ENCODE measurements around the gene C17orf67. TPM values are rescaled to one million over a fixed set of nuclear protein-coding genes. Genes with fewer than 3 reads are reported as not detected.

C17orf67 gene
- total and polyA plus RNA-seq, 10 of the 15 experiments (the other 5 are each of a cell fraction or from before 2014, with no cell fraction given) = 0.24 to 3.3 (median 0.89) TPM

DNA sequence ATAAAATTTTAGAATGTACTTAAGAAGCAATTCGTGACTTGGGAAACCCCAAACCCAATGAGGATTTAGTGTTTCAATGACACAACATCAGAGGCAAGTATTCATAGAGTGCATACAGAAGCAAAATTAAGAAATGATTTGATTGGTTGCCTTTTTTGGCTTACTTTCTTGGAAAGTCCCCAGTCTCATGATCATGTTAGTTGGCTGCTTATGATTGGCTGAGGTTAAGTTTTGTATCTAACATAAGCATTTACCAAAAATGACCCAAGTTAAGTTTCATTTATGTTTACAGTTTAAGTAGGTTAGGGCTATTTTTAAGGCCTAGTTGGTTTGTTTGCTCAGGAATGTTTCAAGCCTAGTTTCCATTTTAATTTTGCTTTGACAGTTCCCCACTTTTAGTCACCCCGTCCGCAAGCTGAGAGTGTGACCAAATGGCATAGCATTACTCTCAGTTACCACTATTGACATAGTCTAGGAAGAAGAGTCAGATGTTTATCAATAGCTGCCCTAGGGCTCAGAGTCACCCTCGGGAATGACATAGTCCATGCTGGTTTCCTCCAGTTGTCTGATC lies 36.4 kb upstream of the C17orf67 start (continued):
- TF ChIP-seq CREB1 (IDR thresholded peaks at IDR 0.05; ENCODE audit: low read depth) (no peak), NR2C1 (IDR thresholded peaks at IDR 0.05) (no peak), TCF7 (IDR thresholded peaks at IDR 0.05; ENCODE audit: borderline replicate concordance) (no peak), ZSCAN29 (IDR thresholded peaks at IDR 0.05) (no peak), NFXL1 (IDR thresholded peaks at IDR 0.05; ENCODE audit: borderline replicate concordance) (no peak), WRNIP1 (IDR thresholded peaks at IDR 0.05; ENCODE audit: borderline replicate concordance, low read depth, low read length) (no peak), RUNX3 (IDR thresholded peaks at IDR 0.05; ENCODE audit: low read length) (peak; percentile 66), FOS (IDR thresholded peaks at IDR 0.05; ENCODE audit: borderline replicate concordance, extremely low read depth, insufficient read length) (no peak), SUZ12 (IDR thresholded peaks at IDR 0.05; ENCODE audit: unreplicated experiment) (no peak), SIX5 (IDR thresholded peaks at IDR 0.05; ENCODE audit: low read depth, low read length, severe bottlenecking) (no peak)
- TF ChIP-seq, protein P1, sequence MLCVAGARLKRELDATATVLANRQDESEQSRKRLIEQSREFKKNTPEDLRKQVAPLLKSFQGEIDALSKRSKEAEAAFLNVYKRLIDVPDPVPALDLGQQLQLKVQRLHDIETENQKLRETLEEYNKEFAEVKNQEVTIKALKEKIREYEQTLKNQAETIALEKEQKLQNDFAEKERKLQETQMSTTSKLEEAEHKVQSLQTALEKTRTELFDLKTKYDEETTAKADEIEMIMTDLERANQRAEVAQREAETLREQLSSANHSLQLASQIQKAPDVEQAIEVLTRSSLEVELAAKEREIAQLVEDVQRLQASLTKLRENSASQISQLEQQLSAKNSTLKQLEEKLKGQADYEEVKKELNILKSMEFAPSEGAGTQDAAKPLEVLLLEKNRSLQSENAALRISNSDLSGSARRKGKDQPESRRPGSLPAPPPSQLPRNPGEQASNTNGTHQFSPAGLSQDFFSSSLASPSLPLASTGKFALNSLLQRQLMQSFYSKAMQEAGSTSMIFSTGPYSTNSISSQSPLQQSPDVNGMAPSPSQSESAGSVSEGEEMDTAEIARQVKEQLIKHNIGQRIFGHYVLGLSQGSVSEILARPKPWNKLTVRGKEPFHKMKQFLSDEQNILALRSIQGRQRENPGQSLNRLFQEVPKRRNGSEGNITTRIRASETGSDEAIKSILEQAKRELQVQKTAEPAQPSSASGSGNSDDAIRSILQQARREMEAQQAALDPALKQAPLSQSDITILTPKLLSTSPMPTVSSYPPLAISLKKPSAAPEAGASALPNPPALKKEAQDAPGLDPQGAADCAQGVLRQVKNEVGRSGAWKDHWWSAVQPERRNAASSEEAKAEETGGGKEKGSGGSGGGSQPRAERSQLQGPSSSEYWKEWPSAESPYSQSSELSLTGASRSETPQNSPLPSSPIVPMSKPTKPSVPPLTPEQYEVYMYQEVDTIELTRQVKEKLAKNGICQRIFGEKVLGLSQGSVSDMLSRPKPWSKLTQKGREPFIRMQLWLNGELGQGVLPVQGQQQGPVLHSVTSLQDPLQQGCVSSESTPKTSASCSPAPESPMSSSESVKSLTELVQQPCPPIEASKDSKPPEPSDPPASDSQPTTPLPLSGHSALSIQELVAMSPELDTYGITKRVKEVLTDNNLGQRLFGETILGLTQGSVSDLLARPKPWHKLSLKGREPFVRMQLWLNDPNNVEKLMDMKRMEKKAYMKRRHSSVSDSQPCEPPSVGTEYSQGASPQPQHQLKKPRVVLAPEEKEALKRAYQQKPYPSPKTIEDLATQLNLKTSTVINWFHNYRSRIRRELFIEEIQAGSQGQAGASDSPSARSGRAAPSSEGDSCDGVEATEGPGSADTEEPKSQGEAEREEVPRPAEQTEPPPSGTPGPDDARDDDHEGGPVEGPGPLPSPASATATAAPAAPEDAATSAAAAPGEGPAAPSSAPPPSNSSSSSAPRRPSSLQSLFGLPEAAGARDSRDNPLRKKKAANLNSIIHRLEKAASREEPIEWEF (IDR thresholded peaks at IDR 0.05; ENCODE audit: insufficient replicate concordance, low read depth, low read length) = no peak
- TF ChIP-seq, protein P2, sequence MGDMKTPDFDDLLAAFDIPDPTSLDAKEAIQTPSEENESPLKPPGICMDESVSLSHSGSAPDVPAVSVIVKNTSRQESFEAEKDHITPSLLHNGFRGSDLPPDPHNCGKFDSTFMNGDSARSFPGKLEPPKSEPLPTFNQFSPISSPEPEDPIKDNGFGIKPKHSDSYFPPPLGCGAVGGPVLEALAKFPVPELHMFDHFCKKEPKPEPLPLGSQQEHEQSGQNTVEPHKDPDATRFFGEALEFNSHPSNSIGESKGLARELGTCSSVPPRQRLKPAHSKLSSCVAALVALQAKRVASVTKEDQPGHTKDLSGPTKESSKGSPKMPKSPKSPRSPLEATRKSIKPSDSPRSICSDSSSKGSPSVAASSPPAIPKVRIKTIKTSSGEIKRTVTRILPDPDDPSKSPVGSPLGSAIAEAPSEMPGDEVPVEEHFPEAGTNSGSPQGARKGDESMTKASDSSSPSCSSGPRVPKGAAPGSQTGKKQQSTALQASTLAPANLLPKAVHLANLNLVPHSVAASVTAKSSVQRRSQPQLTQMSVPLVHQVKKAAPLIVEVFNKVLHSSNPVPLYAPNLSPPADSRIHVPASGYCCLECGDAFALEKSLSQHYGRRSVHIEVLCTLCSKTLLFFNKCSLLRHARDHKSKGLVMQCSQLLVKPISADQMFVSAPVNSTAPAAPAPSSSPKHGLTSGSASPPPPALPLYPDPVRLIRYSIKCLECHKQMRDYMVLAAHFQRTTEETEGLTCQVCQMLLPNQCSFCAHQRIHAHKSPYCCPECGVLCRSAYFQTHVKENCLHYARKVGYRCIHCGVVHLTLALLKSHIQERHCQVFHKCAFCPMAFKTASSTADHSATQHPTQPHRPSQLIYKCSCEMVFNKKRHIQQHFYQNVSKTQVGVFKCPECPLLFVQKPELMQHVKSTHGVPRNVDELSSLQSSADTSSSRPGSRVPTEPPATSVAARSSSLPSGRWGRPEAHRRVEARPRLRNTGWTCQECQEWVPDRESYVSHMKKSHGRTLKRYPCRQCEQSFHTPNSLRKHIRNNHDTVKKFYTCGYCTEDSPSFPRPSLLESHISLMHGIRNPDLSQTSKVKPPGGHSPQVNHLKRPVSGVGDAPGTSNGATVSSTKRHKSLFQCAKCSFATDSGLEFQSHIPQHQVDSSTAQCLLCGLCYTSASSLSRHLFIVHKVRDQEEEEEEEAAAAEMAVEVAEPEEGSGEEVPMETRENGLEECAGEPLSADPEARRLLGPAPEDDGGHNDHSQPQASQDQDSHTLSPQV (IDR thresholded peaks at IDR 0.05) = no peak
- TF ChIP-seq, protein P3, sequence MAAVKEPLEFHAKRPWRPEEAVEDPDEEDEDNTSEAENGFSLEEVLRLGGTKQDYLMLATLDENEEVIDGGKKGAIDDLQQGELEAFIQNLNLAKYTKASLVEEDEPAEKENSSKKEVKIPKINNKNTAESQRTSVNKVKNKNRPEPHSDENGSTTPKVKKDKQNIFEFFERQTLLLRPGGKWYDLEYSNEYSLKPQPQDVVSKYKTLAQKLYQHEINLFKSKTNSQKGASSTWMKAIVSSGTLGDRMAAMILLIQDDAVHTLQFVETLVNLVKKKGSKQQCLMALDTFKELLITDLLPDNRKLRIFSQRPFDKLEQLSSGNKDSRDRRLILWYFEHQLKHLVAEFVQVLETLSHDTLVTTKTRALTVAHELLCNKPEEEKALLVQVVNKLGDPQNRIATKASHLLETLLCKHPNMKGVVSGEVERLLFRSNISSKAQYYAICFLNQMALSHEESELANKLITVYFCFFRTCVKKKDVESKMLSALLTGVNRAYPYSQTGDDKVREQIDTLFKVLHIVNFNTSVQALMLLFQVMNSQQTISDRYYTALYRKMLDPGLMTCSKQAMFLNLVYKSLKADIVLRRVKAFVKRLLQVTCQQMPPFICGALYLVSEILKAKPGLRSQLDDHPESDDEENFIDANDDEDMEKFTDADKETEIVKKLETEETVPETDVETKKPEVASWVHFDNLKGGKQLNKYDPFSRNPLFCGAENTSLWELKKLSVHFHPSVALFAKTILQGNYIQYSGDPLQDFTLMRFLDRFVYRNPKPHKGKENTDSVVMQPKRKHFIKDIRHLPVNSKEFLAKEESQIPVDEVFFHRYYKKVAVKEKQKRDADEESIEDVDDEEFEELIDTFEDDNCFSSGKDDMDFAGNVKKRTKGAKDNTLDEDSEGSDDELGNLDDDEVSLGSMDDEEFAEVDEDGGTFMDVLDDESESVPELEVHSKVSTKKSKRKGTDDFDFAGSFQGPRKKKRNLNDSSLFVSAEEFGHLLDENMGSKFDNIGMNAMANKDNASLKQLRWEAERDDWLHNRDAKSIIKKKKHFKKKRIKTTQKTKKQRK (IDR thresholded peaks at IDR 0.05; ENCODE audit: low read depth, low read length) = no peak
- TF ChIP-seq, protein P4, sequence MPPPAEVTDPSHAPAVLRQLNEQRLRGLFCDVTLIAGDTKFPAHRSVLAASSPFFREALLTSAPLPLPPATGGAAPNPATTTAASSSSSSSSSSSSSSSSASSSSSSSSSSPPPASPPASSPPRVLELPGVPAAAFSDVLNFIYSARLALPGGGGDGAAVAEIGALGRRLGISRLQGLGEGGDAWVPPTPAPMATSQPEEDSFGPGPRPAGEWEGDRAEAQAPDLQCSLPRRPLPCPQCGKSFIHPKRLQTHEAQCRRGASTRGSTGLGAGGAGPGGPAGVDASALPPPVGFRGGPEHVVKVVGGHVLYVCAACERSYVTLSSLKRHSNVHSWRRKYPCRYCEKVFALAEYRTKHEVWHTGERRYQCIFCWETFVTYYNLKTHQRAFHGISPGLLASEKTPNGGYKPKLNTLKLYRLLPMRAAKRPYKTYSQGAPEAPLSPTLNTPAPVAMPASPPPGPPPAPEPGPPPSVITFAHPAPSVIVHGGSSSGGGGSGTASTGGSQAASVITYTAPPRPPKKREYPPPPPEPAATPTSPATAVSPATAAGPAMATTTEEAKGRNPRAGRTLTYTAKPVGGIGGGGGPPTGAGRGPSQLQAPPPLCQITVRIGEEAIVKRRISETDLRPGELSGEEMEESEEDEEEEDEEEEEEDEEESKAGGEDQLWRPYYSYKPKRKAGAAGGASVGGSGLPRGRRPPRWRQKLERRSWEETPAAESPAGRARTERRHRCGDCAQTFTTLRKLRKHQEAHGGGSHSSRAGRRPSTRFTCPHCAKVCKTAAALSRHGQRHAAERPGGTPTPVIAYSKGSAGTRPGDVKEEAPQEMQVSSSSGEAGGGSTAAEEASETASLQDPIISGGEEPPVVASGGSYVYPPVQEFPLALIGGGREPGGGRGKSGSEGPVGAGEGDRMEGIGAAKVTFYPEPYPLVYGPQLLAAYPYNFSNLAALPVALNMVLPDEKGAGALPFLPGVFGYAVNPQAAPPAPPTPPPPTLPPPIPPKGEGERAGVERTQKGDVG (CRISPR knock-in tag; IDR thresholded peaks at IDR 0.05) = no peak
